GM18870 (cell line): ENCODE data around the gene COL6A5.
"Not testable (repeated sequence)": the region's sequence is repeated elsewhere in the genome, so short reads cannot be mapped to it uniquely, and the experiment has no call there.

Experiments
- ATAC-seq: cut with Tn5 transposase; IDR thresholded peaks from one replicate; pipeline ENCODE4 v1.9.1; 2021; ENCODE audit warnings: moderate library complexity; ENCODE audit not compliant: unreplicated experiment

The COL6A5 gene

GRCh38 chr3:130345487-130346079 is at the start of gene COL6A5:
Gene COL6A5, plus strand, starts transcription at chr3:130345672. Its CDS starts 27,967 bp downstream, at chr3:130373639.
- no peak for ATAC-seq

- ATAC-seq = no peak
Observed at GRCh38 chr3:130299531-130299930, 45.9 kb upstream of the COL6A5 start.

GRCh38 chr3:130300888-130301287 is 44.6 kb upstream of the COL6A5 start:
- no peak for ATAC-seq

- ATAC-seq = no peak
Observed at GRCh38 chr3:130310109-130310508, 35.4 kb upstream of the COL6A5 start.

- ATAC-seq = no peak
Observed at GRCh38 chr3:130312374-130312773, 33.1 kb upstream of the COL6A5 start.

- no peak for ATAC-seq
Observed at GRCh38 chr3:130316169-130316568, 29.3 kb upstream of the COL6A5 start.

GRCh38 chr3:130323503-130323902 is 22.0 kb upstream of the COL6A5 start:
- ATAC-seq = no peak

- ATAC-seq = no peak
Observed at GRCh38 chr3:130340766-130341165, 4.7 kb upstream of the COL6A5 start.

- no peak for ATAC-seq
Observed at GRCh38 chr3:130341388-130341787, 4.1 kb upstream of the COL6A5 start.

- ATAC-seq = no peak
Observed at GRCh38 chr3:130341882-130342281, 3.6 kb upstream of the COL6A5 start.

GRCh38 chr3:130342821-130343661 is 2.4 kb upstream of the COL6A5 start:
- no peak for ATAC-seq

- ATAC-seq = not testable (repeated sequence)
Observed at GRCh38 chr3:130348258-130348657, 2.8 kb downstream of the COL6A5 start.

- ATAC-seq = no peak
Observed at GRCh38 chr3:130354430-130354829, 9.0 kb downstream of the COL6A5 start.

GRCh38 chr3:130374033-130374432 is 28.6 kb downstream of the COL6A5 start:
- no peak for ATAC-seq

- no peak for ATAC-seq
Observed at GRCh38 chr3:130374908-130375307, 29.4 kb downstream of the COL6A5 start.

GRCh38 chr3:130377960-130378676 is 32.6 kb downstream of the COL6A5 start:
- no peak for ATAC-seq

- ATAC-seq = no peak
Observed at GRCh38 chr3:130378677-130379191, 33.3 kb downstream of the COL6A5 start.

- no peak for ATAC-seq
Observed at GRCh38 chr3:130379274-130379673, 33.8 kb downstream of the COL6A5 start.

- ATAC-seq = no peak
Observed at GRCh38 chr3:130380398-130380797, 34.9 kb downstream of the COL6A5 start.

GRCh38 chr3:130383424-130383823 is 38.0 kb downstream of the COL6A5 start:
- ATAC-seq = no peak

- ATAC-seq = no peak
Observed at GRCh38 chr3:130384476-130385025, 39.1 kb downstream of the COL6A5 start.
